Measurements from ENCODE around the gene MT1A. TPM values are rescaled to one million over a fixed set of nuclear protein-coding genes. Genes with fewer than 3 reads are reported as not detected.

The MT1A gene
- total RNA-seq, 1 experiment from 2014 or later, result not detected

GRCh38 chr16:56640076-56640475, 1.6 kb downstream of the MT1A start:
- intact Hi-C loops (cut with micrococcal nuclease; ENCODE audit: unreplicated experiment), result no loop called here
- ChIA-PET CTCF (no interaction called here), POLR2A (ENCODE audit: low non-redundant PET) (no interaction called here)
- no peak for TF ChIP-seq EZH2 (IDR thresholded peaks at IDR 0.05; ENCODE audit: borderline replicate concordance, low read depth, low read length, poor library complexity, severe bottlenecking)
- TF ChIP-seq CTCF (conservative IDR thresholded peaks at IDR 0.05; ENCODE audit: low read depth, low read length), result no peak
- no TSS peak for BruUV-seq (replicated peaks)
- no peaks in the 10 kb centered on the region for H3K9me3 ChIP-seq (ENCODE audit: low read depth, low read length, poor library complexity, severe bottlenecking)
- H3K4me1 ChIP-seq (ENCODE audit: insufficient read depth, low read length, poor library complexity, severe bottlenecking), result no peaks in the 10 kb centered on the region
- H3K4me3 ChIP-seq (ENCODE audit: low read depth, low read length, poor library complexity, severe bottlenecking), result no peak overlapping the region
- H3K27ac ChIP-seq (ENCODE audit: low read depth, low read length, poor library complexity, severe bottlenecking), result no peak overlapping the region
- H3K36me3 ChIP-seq (ENCODE audit: insufficient read depth, low read length, poor library complexity, severe bottlenecking), result no peaks in the 10 kb centered on the region
- DNase-seq (ENCODE audit: low spot score), result no peak
- H3K27me3 ChIP-seq (replicated peaks; ENCODE audit: insufficient read depth, low read depth, low read length, poor library complexity), result peaks cover 63% of the 10 kb centered on the region

GRCh38 chr16:56641166-56641565, 2.7 kb downstream of the MT1A start:
- Histone ChIP-seq H3K4me3 (ENCODE audit: low read depth, low read length, poor library complexity, severe bottlenecking) (no peak overlapping the region), H3K36me3 (ENCODE audit: insufficient read depth, low read length, poor library complexity, severe bottlenecking) (no peaks in the 10 kb centered on the region), H3K4me1 (ENCODE audit: insufficient read depth, low read length, poor library complexity, severe bottlenecking) (no peaks in the 10 kb centered on the region), H3K27ac (ENCODE audit: low read depth, low read length, poor library complexity, severe bottlenecking) (no peak overlapping the region), H3K27me3 (replicated peaks; ENCODE audit: insufficient read depth, low read depth, low read length, poor library complexity) (peaks cover 57% of the 10 kb centered on the region), H3K9me3 (ENCODE audit: low read depth, low read length, poor library complexity, severe bottlenecking) (no peaks in the 10 kb centered on the region)
- intact Hi-C loops (cut with micrococcal nuclease; ENCODE audit: unreplicated experiment), result no loop called here
- DNase-seq (ENCODE audit: low spot score), result no peak
- POLR2A ChIA-PET (ENCODE audit: low non-redundant PET), result no interaction called here
- TF ChIP-seq EZH2 (IDR thresholded peaks at IDR 0.05; ENCODE audit: borderline replicate concordance, low read depth, low read length, poor library complexity, severe bottlenecking) (no peak), CTCF (conservative IDR thresholded peaks at IDR 0.05; ENCODE audit: low read depth, low read length) (no peak)
- BruUV-seq (replicated peaks), result no TSS peak
- CTCF ChIA-PET, result no interaction called here

DNA sequence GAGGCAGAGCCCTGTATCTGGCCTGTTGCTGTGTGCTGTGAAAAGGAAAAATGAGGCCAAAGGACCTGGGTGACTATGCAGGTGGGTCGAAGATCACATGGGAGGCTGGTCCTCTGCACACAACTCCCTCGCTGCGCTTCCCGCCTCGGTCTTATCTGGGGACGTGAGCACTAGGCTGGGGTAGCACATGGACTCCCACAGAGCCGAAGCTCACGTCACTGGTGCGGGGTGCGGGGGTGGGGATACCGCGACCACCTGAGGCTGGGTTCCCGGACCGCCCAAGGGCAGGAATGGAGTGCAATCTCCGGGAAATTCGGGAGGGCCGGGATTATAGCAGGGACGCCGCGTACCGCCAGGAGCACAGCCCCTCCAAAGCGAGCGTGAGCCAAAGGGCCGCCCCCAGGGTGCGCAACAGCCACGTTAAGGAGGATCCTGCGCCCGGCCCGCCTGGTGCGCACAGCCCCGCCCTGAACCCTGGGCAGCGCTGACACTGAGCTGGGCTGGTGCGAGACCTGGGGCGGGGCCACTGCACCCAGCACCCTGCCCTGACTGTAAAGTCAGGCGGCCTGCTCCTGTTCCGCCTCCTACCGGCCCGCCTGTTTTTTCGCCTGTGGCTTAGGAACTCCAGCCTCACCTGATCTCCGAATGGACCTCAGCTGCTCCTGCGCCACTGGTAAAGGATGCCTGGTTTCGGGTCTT, 4.8 kb downstream of the MT1A start:
- BruUV-seq (replicated peaks), result no TSS peak
- Histone ChIP-seq H3K36me3 (ENCODE audit: insufficient read depth, low read length, poor library complexity, severe bottlenecking) (no peaks in the 10 kb centered on the region), H3K4me3 (ENCODE audit: low read depth, low read length, poor library complexity, severe bottlenecking) (peak overlapping the region; percentile 17), H3K27ac (ENCODE audit: low read depth, low read length, poor library complexity, severe bottlenecking) (no peak overlapping the region), H3K9me3 (ENCODE audit: low read depth, low read length, poor library complexity, severe bottlenecking) (no peaks in the 10 kb centered on the region), H3K4me1 (ENCODE audit: insufficient read depth, low read length, poor library complexity, severe bottlenecking) (no peaks in the 10 kb centered on the region), H3K27me3 (replicated peaks; ENCODE audit: insufficient read depth, low read depth, low read length, poor library complexity) (peaks cover 37% of the 10 kb centered on the region)
- ChIA-PET POLR2A (ENCODE audit: low non-redundant PET) (no interaction called here), CTCF (interaction anchor here (0.7 kb wide), 1 partner anchor 37 kb away, joined by 3 read pairs; no protein-coding TSS in a partner anchor)
- DNase-seq (ENCODE audit: low spot score), result peak; percentile 37
- intact Hi-C loops (cut with micrococcal nuclease; ENCODE audit: unreplicated experiment), result no loop called here
- TF ChIP-seq CTCF (conservative IDR thresholded peaks at IDR 0.05; ENCODE audit: low read depth, low read length) (peak; percentile 31; the same call in 1 of the 2 replicates), EZH2 (IDR thresholded peaks at IDR 0.05; ENCODE audit: borderline replicate concordance, low read depth, low read length, poor library complexity, severe bottlenecking) (no peak)
